ENCODE measurements around the gene TRAF4.
"Not testable (repeated sequence)": the region's sequence is repeated elsewhere in the genome, so short reads cannot be mapped to it uniquely, and the experiment has no call there.

Gene TRAF4

GRCh38 chr17:28749516-28750177 lies 5.8 kb downstream of the TRAF4 start:
- no peak for DNase-seq

GRCh38 chr17:28750178-28751047 lies 6.6 kb downstream of the TRAF4 start:
- peak; percentile 93 for DNase-seq

DNA sequence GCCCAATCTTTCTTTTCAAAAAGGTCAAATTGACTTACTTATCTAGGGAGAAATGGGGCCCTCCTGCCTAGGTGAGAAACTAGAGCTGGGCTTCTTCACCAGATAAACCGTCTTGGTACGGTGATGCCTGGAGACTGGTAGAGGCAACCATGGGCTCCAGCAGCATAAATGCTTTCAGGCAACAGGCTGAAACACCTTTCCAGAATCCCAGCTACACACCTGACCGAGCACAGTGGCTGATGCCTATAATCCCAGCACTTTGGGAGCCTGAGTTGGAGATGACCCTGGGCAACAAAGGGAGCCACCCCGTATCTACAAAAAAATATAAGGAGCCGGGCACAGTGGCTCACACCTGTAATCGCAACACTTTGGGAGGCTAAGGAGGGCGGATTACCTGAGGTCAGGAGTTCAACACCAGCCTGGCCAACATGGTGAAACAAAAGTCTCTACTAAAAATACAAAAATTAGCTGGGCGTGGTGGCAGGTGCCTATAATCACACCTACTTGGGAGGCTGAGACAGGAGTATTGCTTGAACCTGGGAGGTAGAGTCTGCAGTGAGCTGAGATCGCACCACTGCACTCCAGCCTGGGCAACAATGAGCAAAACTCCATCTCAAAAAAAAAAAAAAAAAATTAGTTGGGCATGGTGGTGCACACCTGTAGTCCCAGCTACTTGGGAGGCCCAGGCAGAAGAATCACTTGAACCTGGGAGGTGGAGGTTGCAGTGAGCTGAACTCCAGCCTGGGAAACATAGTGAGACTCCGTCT lies 8.0 kb downstream of the TRAF4 start:
- DNase-seq = no peak

- no peak for DNase-seq
Measured at GRCh38 chr17:28755486-28755885, 11.7 kb downstream of the TRAF4 start.

DNA sequence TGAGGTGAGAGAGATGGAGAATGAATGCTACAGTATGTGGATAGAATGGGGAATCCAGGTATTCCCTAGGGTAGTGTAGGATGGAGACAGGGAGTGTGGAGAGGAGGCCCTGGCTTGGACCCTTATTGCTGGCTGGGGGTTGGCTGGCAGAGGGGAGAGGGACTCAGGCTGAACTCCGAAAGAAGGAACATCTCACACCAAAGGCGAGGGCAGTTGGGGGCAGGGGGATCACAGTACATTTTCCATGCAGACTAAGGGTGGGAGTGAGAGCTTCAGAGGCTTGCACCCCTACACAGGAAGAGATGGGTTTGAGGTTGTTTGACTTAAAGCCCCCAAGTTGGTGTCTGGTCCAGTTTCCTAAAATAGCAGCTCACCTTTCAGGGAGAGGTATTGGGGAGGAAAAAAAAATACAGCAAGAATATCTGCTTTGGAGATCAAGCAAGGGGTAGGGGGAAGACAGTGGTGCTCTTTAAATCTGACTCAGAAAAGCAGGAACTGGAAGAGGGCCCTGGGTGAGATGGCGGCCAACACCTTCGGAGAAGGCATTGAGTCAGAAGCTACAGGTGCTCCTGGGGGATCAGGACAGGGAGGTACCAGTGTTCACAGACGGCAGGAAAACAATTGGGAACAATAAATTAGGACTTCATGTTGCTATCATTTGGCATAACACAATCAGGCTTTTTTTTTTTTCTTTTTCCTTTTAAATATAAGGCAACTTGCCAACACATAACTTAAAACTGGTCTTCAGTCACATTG lies 12.4 kb downstream of the TRAF4 start:
- DNase-seq = no peak

DNA sequence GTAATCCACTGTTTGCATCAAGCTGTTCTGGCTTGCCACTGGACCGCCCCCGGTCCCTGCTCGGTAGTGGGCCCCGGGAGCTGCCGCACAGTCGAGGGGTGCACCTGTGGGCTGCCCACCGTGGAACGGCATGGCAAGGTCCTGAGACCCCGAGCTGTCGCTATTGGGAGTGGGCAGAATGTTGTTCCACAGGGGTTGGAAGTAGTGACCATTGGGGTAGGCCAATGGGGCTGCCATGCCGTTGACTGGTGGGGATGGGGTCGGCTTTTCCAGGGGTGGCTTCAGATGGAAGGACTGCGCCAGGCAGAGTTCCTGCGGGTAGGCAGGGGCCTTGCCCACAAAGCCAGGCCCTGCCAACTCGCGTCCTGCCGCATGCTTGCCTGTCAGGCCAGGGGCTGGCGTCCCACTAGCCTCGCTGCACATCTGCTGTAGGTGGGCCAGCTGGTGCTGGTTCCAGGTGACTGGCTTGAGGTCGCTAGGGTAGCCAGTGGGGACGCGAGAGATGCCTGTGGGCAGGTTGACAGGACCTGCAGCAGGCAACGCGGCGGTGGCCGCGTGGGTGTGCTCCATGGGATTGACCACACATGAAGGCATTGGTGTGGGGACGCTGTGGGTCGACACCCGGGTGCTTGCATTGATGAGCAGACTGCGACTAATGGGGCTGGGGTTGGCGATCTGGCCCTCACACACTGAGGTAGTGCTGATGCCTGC lies 14.8 kb downstream of the TRAF4 start:
- DNase-seq = no peak

DNA sequence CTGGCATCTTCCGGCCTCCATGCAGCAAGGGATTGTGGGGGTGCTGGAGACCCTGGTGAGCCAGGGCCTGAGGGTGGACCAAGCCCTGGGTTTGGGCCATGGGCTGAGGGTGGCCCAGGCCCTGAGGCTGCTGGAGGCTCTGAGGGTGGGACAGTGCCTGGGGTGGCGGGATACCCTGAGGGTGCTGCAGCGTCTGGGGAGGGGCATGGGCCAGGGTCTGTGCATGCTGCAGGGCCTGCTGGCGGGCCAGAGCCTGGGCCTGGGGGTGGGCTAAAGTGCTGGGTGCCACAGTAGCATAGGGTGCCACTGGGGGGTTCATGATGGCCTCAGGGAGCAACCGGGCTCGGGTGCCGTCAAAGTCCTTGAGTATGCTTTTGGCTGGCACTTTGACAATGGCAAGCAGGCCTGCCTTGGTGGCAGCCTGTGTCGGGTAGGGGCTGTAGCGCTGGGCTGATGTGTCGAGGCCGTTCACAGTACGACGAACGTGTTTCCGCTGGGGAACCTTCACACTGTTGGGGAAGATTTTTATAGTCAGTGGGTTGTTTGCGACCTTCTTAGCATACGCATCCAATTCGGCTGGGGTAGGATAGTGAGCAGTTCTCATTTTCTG lies 15.6 kb downstream of the TRAF4 start:
- no peak for DNase-seq

- no peak for DNase-seq
Measured at GRCh38 chr17:28760601-28761562, 17.1 kb downstream of the TRAF4 start.

DNA sequence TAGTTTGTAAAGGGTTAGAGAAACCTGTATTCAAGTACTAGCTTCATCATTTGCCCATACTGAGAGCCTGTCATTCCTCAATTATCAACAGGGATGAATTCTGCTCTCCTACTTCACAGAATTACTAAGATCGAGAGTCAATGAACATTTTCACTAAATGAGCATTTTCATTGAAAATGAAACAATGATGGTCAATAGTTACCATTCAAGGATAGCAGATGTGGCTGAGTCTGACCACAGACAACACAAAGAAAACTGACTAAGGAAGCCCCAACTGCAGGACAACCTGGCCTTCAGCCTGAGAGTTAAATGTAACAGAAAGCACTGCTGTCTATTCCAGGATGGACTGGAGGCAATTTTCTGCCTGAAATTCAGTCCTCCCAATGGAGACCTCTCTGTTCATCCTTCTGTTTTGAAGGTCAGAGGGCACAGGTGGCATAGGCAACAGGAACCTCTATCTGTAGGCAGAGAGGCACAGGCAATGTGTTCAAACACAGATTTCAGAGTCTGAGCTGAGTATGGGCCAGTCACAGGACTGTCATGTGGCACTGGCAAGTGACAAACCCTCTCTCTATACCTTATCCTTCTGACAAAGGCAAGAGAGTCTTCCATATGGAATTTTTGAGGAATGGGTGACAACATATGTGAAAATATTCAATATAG lies 19.5 kb downstream of the TRAF4 start:
- no peak for DNase-seq

DNA sequence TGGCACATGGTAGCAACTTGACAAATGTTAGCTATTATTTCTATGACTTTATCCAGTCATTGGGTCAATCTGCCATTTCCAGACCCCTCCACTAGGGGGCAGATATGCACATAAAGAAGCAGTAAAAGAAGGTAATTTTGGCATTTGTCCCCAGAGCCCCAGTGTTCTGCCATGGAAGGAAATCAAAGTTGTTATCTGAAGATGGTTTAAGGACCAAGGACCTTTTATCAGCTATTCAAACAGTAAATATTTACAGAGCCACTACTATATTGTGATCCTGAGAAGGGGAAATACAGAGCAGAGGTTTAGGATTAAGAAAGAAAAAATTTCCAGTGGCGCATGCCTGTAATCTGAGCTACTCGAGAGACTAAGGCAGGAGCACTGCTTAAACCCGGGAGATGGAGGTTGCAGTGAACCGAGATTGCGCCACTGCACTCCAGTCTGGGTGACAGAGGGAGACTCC lies 20.0 kb downstream of the TRAF4 start:
- DNase-seq = peak; percentile 89

- DNase-seq = no peak
Measured at GRCh38 chr17:28765038-28765437, 21.2 kb downstream of the TRAF4 start.

DNA sequence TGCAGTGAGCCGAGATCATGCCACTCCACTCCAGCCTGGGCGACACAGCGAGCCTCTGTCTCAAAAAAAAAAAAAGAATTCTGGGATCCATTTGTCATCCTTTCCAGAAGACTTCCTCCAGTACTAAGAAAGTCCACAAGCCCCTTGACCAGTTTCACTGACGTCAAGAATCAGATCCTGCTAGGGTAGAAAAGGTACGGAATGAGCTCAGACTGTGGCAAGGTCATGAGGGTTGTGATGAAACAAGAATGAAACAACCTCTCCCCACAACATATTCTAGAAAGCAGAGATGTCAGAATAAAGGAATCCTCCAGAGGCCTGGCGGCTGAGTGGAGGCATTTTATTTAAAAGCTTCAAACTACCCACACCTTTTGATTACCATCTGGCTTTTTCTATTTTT lies 29.9 kb downstream of the TRAF4 start:
- no peak for DNase-seq

GRCh38 chr17:28774206-28774605 lies 30.4 kb downstream of the TRAF4 start:
- DNase-seq = no peak

DNA sequence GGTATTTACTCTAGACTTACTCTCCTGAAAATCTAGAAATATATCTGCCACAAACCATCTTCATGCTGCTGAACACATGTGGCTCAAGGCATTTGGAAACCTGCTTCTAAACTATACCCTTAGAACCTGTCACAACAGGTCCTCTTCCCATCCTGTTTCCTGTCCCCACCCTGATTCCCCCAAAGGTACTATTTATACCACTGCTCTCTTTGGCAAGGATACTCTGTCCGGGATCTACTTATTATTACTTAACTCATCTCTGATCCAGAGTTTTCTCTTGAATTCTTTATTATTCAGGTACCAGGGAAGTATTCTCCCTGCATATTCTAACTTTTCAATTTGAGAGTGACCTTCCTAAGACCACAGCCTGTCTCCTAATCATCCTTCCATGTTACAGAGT lies 33.4 kb downstream of the TRAF4 start:
- DNase-seq = no peak

DNA sequence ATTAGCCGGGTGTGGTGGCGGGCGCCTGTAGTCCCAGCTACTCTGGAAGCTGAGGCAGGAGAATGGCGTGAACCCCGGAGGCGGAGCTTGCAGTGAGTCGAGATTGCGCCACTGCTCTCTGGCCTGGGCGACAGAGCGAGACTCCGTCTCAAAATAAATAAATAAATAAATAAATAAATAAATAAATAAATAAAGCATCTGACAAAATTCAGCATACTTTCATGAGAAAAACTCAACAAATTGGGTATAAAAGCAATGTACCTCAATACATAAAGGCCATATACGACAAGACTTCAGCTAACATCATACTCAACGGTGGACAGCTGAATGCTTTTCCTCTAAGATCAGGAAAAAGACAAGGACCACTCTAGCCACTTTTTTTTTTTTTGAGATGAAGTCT lies 35.8 kb downstream of the TRAF4 start:
- not testable (repeated sequence) for DNase-seq

- no peak for DNase-seq
Measured at GRCh38 chr17:28783161-28783560, 39.4 kb downstream of the TRAF4 start.

GRCh38 chr17:28788100-28788499 lies 44.3 kb downstream of the TRAF4 start:
- no peak for DNase-seq

DNA sequence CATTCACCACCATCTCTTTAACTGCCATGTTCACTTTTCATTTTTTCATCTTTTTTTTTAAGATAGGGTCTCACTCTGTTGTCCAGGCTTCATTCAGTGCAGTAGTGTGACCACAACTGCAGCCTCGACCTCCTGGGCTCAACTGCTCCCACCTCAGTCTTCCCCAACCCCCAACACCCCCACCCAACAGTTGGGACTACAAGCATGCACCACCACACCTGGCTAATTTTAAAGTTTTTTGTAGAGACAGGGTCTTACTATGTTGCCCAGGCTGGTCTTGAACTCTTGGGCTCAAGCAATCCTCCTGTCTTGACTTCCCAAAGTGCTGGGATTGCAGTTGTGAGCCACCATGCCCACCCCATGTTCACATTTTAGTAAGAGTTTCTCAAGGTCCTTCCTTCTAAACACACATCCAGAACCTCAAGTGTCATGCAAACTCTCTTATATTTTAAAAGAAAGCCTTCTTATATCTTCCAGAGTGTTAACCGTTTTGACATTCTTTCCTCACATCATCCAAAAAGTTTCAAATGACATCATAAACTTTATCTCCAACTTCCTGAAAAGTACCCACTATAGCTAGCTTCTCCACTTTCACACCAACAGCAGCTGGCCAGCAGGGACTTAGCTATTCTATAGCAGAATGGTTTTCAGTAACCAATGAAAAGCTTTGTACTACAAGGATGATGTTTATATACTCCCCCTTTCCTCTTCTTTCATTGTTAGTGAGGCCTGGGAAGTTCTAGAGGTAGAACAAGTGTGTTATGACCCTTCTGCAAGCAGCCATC lies 49.3 kb downstream of the TRAF4 start:
- no peak for DNase-seq

- not testable (repeated sequence) for DNase-seq
Measured at GRCh38 chr17:28794846-28795441, 51.1 kb downstream of the TRAF4 start.
